Measurements from ENCODE around the gene CDC42EP4. TPM values are rescaled to one million over a fixed set of nuclear protein-coding genes. Genes with fewer than 3 reads are reported as not detected.

Gene CDC42EP4
- total and polyA plus RNA-seq, 4 donors = 15.7 to 31.0 (median 28.0) TPM

DNA sequence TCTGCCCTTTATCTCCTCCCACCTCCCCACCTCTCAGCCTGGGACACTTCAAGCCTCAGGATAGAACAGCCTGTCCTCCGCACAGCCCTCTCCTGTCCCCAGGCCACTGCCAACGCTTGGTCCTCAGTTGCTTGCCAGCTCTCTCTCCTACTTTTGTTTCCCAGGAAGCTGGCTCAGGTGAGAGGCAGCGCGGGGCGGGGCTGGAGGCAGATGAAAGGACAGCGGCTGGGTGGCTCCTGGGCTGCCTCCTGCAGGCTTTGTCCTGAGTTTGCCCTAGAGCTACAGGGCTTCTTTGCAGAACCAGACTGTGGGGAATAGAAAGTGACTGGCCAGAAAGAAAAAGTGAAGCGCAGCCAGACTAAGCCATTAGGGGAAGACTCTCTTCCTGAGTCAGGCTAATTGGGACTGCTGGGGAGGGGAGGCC, 48.2 kb upstream of the CDC42EP4 start:
- no peak overlapping the region for H3K9ac ChIP-seq (ENCODE audit: low read depth in 1 of 2, low read length in 2 of 2)
- H3K9me3 ChIP-seq (ENCODE audit: control insufficient read depth in 4 of 4, low read length in 3 of 4) = no peaks in the 10 kb centered on the region
- no peak overlapping the region for H3K4me3 ChIP-seq (ENCODE audit: low read depth in 1 of 3, low read length in 3 of 3)
- WGBS = 29% methylated on average over 7 of the region's 7 CpGs
- H3K4me1 ChIP-seq (ENCODE audit: control insufficient read depth in 4 of 4, insufficient read depth in 4 of 4, low read length in 3 of 4) = no peaks in the 10 kb centered on the region
- H3K27me3 ChIP-seq (ENCODE audit: control insufficient read depth in 4 of 4, insufficient read depth in 4 of 4, low read length in 3 of 4) = peaks cover 0 to 2% (median 0%) of the 10 kb centered on the region in 4 donors
- no peak for DNase-seq (ENCODE audit: low spot score)
- H3K27ac ChIP-seq (ENCODE audit: low read depth in 1 of 2, low read length in 2 of 2) = no peak overlapping the region
- TF ChIP-seq FOXA1 (IDR thresholded peaks at IDR 0.05) (no peak), RAD21 (IDR thresholded peaks at IDR 0.05) (peak; percentile 48 to 52), SP1 (IDR thresholded peaks at IDR 0.05) (no peak), JUND (IDR thresholded peaks at IDR 0.05) (no peak)
- TF ChIP-seq, protein P1, sequence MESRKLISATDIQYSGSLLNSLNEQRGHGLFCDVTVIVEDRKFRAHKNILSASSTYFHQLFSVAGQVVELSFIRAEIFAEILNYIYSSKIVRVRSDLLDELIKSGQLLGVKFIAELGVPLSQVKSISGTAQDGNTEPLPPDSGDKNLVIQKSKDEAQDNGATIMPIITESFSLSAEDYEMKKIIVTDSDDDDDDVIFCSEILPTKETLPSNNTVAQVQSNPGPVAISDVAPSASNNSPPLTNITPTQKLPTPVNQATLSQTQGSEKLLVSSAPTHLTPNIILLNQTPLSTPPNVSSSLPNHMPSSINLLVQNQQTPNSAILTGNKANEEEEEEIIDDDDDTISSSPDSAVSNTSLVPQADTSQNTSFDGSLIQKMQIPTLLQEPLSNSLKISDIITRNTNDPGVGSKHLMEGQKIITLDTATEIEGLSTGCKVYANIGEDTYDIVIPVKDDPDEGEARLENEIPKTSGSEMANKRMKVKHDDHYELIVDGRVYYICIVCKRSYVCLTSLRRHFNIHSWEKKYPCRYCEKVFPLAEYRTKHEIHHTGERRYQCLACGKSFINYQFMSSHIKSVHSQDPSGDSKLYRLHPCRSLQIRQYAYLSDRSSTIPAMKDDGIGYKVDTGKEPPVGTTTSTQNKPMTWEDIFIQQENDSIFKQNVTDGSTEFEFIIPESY (IDR thresholded peaks at IDR 0.05) = no peak
- TF ChIP-seq, protein P2, sequence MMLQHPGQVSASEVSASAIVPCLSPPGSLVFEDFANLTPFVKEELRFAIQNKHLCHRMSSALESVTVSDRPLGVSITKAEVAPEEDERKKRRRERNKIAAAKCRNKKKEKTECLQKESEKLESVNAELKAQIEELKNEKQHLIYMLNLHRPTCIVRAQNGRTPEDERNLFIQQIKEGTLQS (IDR thresholded peaks at IDR 0.05) = no peak
- TF ChIP-seq, protein P3, sequence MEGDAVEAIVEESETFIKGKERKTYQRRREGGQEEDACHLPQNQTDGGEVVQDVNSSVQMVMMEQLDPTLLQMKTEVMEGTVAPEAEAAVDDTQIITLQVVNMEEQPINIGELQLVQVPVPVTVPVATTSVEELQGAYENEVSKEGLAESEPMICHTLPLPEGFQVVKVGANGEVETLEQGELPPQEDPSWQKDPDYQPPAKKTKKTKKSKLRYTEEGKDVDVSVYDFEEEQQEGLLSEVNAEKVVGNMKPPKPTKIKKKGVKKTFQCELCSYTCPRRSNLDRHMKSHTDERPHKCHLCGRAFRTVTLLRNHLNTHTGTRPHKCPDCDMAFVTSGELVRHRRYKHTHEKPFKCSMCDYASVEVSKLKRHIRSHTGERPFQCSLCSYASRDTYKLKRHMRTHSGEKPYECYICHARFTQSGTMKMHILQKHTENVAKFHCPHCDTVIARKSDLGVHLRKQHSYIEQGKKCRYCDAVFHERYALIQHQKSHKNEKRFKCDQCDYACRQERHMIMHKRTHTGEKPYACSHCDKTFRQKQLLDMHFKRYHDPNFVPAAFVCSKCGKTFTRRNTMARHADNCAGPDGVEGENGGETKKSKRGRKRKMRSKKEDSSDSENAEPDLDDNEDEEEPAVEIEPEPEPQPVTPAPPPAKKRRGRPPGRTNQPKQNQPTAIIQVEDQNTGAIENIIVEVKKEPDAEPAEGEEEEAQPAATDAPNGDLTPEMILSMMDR (IDR thresholded peaks at IDR 0.05; ENCODE audit: low read depth, low read length, missing input control) = peak; percentile 9
- H3K36me3 ChIP-seq (ENCODE audit: control insufficient read depth in 4 of 4, insufficient read depth in 3 of 4, low read depth in 1 of 4, low read length in 3 of 4) = no peaks in the 10 kb centered on the region

DNA sequence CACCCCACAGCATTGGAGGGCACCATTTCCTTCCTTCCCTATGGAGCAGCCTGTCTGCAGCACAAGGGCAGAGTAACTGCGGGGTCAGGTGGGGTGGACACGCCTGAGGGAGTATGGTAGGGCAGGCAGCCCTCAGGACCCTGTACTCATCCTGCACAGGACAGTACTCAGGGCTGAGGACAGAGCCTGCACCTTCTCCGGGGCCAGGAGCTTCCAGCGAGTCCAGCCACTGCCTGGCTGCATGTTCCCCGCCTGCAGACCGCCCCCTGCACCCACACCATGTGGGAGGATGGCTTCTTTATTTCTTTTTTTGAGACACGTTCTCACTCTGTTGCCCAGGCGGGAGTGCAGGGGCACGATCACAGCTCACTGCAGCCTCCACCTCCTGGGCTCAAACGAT, 47.6 kb upstream of the CDC42EP4 start:
- Histone ChIP-seq H3K4me3 (ENCODE audit: low read depth in 1 of 3, low read length in 3 of 3) (no peak overlapping the region), H3K27ac (ENCODE audit: low read depth in 1 of 2, low read length in 2 of 2) (no peak overlapping the region), H3K9me3 (ENCODE audit: control insufficient read depth in 4 of 4, low read length in 3 of 4) (no peaks in the 10 kb centered on the region), H3K27me3 (ENCODE audit: control insufficient read depth in 4 of 4, insufficient read depth in 4 of 4, low read length in 3 of 4) (peaks cover 0 to 2% (median 0%) of the 10 kb centered on the region in 4 donors), H3K36me3 (ENCODE audit: control insufficient read depth in 4 of 4, insufficient read depth in 3 of 4, low read depth in 1 of 4, low read length in 3 of 4) (no peaks in the 10 kb centered on the region), H3K9ac (ENCODE audit: low read depth in 1 of 2, low read length in 2 of 2) (no peak overlapping the region), H3K4me1 (ENCODE audit: control insufficient read depth in 4 of 4, insufficient read depth in 4 of 4, low read length in 3 of 4) (no peaks in the 10 kb centered on the region)
- TF ChIP-seq NR2F2 (IDR thresholded peaks at IDR 0.05) (no peak), FOXA2 (IDR thresholded peaks at IDR 0.05) (no peak), RXRA (IDR thresholded peaks at IDR 0.05) (no peak), SP1 (IDR thresholded peaks at IDR 0.05) (no peak), GABPA (IDR thresholded peaks at IDR 0.05 in 1 of 2, conservative IDR thresholded peaks at IDR 0.05 in 1 of 2) (no peak), JUND (IDR thresholded peaks at IDR 0.05) (no peak), HNF4A (conservative IDR thresholded peaks at IDR 0.05) (no peak), HNF4G (IDR thresholded peaks at IDR 0.05) (no peak), TAF1 (conservative IDR thresholded peaks at IDR 0.05) (no peak), YY1 (IDR thresholded peaks at IDR 0.05) (no peak), RAD21 (IDR thresholded peaks at IDR 0.05) (no peak), FOXA1 (IDR thresholded peaks at IDR 0.05) (no peak), EGR1 (IDR thresholded peaks at IDR 0.05; ENCODE audit: low read depth in 2 of 2) (no peak)
- TF ChIP-seq, protein P3 (IDR thresholded peaks at IDR 0.05; ENCODE audit: low read depth, low read length, missing input control) = no peak
- TF ChIP-seq, protein P4, sequence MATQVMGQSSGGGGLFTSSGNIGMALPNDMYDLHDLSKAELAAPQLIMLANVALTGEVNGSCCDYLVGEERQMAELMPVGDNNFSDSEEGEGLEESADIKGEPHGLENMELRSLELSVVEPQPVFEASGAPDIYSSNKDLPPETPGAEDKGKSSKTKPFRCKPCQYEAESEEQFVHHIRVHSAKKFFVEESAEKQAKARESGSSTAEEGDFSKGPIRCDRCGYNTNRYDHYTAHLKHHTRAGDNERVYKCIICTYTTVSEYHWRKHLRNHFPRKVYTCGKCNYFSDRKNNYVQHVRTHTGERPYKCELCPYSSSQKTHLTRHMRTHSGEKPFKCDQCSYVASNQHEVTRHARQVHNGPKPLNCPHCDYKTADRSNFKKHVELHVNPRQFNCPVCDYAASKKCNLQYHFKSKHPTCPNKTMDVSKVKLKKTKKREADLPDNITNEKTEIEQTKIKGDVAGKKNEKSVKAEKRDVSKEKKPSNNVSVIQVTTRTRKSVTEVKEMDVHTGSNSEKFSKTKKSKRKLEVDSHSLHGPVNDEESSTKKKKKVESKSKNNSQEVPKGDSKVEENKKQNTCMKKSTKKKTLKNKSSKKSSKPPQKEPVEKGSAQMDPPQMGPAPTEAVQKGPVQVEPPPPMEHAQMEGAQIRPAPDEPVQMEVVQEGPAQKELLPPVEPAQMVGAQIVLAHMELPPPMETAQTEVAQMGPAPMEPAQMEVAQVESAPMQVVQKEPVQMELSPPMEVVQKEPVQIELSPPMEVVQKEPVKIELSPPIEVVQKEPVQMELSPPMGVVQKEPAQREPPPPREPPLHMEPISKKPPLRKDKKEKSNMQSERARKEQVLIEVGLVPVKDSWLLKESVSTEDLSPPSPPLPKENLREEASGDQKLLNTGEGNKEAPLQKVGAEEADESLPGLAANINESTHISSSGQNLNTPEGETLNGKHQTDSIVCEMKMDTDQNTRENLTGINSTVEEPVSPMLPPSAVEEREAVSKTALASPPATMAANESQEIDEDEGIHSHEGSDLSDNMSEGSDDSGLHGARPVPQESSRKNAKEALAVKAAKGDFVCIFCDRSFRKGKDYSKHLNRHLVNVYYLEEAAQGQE (IDR thresholded peaks at IDR 0.05) = no peak
- TF ChIP-seq, protein P5, sequence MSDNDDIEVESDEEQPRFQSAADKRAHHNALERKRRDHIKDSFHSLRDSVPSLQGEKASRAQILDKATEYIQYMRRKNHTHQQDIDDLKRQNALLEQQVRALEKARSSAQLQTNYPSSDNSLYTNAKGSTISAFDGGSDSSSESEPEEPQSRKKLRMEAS (IDR thresholded peaks at IDR 0.05) = no peak
- TF ChIP-seq, protein P1 (IDR thresholded peaks at IDR 0.05) = no peak
- TF ChIP-seq, protein P2 (IDR thresholded peaks at IDR 0.05) = no peak
- 84% methylated on average over 10 of the region's 10 CpGs for WGBS
- DNase-seq (ENCODE audit: low spot score) = no peak
